T-helper 17 cell (primary cell): ENCODE measurements around the gene NFYC. TPM values are rescaled to one million over a fixed set of nuclear protein-coding genes. Genes with fewer than 3 reads are reported as not detected.
A peak's percentile ranks its signal among the peaks of the same experiment; 100 is the strongest.

Experiments used
- ATAC-seq: fragments of 150-1000 bp; cut with Tn5 transposase; 2 replicates; pipeline ENCODE4 v1.10.0; 2021; ENCODE audit warnings: mild to moderate bottlenecking, moderate library complexity
- DNase-seq, 3 donors: peaks; one replicate each; pipeline versions ENCODE4 v3.0.0 to v3.0.0-alpha.2; 2020 to 2021
- H3K9me3 ChIP-seq: one replicate; pipeline ENCODE4 v1.7.0; 2013; ENCODE audit warnings: low read length, mild to moderate bottlenecking; ENCODE audit not compliant: control insufficient read depth, poor library complexity, severe bottlenecking
- H3K27ac Mint-ChIP-seq: one replicate; pipeline ENCODE4 v1.8.0; 2022; ENCODE audit warnings: mild to moderate bottlenecking, moderate library complexity, mixed read lengths
- H3K27me3 Mint-ChIP-seq: one replicate; pipeline ENCODE4 v1.8.0; 2022; ENCODE audit warnings: mixed read lengths
- H3K36me3 Mint-ChIP-seq: one replicate; pipeline ENCODE4 v1.8.0; 2022; ENCODE audit warnings: low read depth, mixed read lengths
- H3K4me1 Mint-ChIP-seq: one replicate; pipeline ENCODE4 v1.8.0; 2022; ENCODE audit warnings: mild to moderate bottlenecking, mixed read lengths
- H3K4me3 Mint-ChIP-seq: one replicate; pipeline ENCODE4 v1.8.0; 2022; ENCODE audit warnings: mild to moderate bottlenecking, moderate library complexity, mixed read lengths
- total RNA-seq, 4 donors: library from RNA in 2 of 4; stranded (reverse) in 2 of 4; gene quantifications; one replicate each; pipeline ENCODE4 v1.2.3 and lab custom pipeline; 2022 to 2026

The NFYC gene
- total RNA-seq, 2 donors from 2014 or later: 42.3 to 45.7 TPM

DNA sequence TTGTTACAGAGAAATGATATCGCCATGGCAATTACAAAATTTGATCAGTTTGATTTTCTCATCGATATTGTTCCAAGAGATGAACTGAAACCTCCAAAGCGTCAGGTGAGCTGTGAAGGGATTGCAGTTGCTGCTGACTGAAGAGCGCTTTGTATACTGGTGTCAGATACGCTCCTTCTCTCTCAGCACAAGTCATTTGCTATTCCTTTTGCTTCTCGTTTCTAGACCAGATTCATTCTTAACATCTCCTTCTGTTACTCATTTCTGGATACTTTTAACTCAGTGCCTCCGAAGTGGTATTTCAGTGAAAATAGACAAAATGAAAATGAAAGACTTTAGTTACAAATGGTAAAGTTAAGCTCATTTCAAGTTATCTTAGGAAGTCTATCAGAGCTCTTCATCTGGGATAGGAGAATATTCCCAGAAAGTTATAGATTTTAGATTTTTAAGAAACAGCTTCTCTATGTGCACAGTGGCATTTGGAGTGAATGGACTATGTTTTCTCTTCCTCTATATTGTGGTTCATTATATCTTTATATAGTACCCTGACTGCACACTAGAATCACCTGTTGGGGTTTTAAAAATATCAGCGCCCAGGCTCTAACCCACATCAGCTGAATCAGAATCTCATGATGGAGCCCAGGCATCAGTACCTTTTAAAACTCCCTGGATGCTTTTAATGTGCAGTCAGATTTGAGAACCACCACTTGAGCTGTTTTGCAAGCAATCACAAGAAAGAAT lies 61.8 kb downstream of the NFYC start:
- no peaks in the 10 kb centered on the region for H3K27me3 Mint-ChIP-seq
- peaks cover 3% of the 10 kb centered on the region for H3K36me3 Mint-ChIP-seq
- no peaks in the 10 kb centered on the region for H3K9me3 ChIP-seq
- H3K4me3 Mint-ChIP-seq: no peak overlapping the region
- no peak for DNase-seq
- H3K27ac Mint-ChIP-seq: peak overlapping the region; percentile 56
- no peak for ATAC-seq
- peaks cover 10% of the 10 kb centered on the region for H3K4me1 Mint-ChIP-seq

GRCh38 chr1:40754201-40754600 lies 62.7 kb downstream of the NFYC start:
- DNase-seq (no peak), ATAC-seq (no peak)
- no peaks in the 10 kb centered on the region for H3K9me3 ChIP-seq
- Mint-ChIP-seq H3K4me3 (no peak overlapping the region), H3K4me1 (peaks cover 10% of the 10 kb centered on the region), H3K27ac (no peak overlapping the region), H3K36me3 (peaks cover 6% of the 10 kb centered on the region), H3K27me3 (no peaks in the 10 kb centered on the region)

- no peak for DNase-seq
- Mint-ChIP-seq H3K27me3 (no peaks in the 10 kb centered on the region), H3K4me3 (no peak overlapping the region), H3K36me3 (peaks cover 8% of the 10 kb centered on the region), H3K4me1 (peaks cover 13% of the 10 kb centered on the region), H3K27ac (no peak overlapping the region)
- H3K9me3 ChIP-seq: no peaks in the 10 kb centered on the region
- ATAC-seq: no peak
Measured at GRCh38 chr1:40755067-40755466, 63.6 kb downstream of the NFYC start.

- H3K27me3 Mint-ChIP-seq: no peaks in the 10 kb centered on the region
- DNase-seq (no peak), ATAC-seq (no peak)
- peaks cover 8% of the 10 kb centered on the region for H3K36me3 Mint-ChIP-seq
- H3K9me3 ChIP-seq: no peaks in the 10 kb centered on the region
- H3K27ac Mint-ChIP-seq: no peak overlapping the region
- no peak overlapping the region for H3K4me3 Mint-ChIP-seq
- H3K4me1 Mint-ChIP-seq: peaks cover 18% of the 10 kb centered on the region
Measured at GRCh38 chr1:40756523-40756922, 65.0 kb downstream of the NFYC start.

- H3K9me3 ChIP-seq: no peaks in the 10 kb centered on the region
- DNase-seq: no peak
- Mint-ChIP-seq H3K27me3 (no peaks in the 10 kb centered on the region), H3K4me3 (no peak overlapping the region), H3K36me3 (peaks cover 8% of the 10 kb centered on the region), H3K4me1 (peaks cover 19% of the 10 kb centered on the region), H3K27ac (no peak overlapping the region)
- ATAC-seq: no peak
Measured at GRCh38 chr1:40757084-40757483, 65.6 kb downstream of the NFYC start.

DNA sequence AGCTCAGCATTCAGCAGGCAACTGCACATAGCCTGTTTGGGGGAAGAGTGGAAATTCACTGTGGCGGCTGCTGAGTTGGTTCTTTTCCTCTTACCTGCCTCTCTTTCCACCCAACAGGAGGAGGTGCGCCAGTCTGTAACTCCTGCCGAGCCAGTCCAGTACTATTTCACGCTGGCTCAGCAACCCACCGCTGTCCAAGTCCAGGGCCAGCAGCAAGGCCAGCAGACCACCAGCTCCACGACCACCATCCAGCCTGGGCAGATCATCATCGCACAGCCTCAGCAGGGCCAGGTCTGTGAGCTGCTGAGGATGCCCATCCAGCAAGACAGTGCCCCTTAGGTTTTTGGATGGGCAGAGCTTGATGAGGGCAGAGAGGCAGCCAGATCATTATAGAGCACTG lies 66.5 kb downstream of the NFYC start:
- H3K4me1 Mint-ChIP-seq: peaks cover 21% of the 10 kb centered on the region
- H3K4me3 Mint-ChIP-seq: no peak overlapping the region
- H3K36me3 Mint-ChIP-seq: peaks cover 9% of the 10 kb centered on the region
- H3K27ac Mint-ChIP-seq: no peak overlapping the region
- DNase-seq: no peak
- no peak for ATAC-seq
- no peaks in the 10 kb centered on the region for H3K27me3 Mint-ChIP-seq
- H3K9me3 ChIP-seq: no peaks in the 10 kb centered on the region

- Mint-ChIP-seq H3K27ac (peak overlapping the region; percentile 86), H3K36me3 (peaks cover 9% of the 10 kb centered on the region), H3K4me3 (no peak overlapping the region), H3K27me3 (no peaks in the 10 kb centered on the region), H3K4me1 (peaks cover 22% of the 10 kb centered on the region)
- DNase-seq (no peak), ATAC-seq (no peak)
- no peaks in the 10 kb centered on the region for H3K9me3 ChIP-seq
Measured at GRCh38 chr1:40758578-40759343, 67.3 kb downstream of the NFYC start.

DNA sequence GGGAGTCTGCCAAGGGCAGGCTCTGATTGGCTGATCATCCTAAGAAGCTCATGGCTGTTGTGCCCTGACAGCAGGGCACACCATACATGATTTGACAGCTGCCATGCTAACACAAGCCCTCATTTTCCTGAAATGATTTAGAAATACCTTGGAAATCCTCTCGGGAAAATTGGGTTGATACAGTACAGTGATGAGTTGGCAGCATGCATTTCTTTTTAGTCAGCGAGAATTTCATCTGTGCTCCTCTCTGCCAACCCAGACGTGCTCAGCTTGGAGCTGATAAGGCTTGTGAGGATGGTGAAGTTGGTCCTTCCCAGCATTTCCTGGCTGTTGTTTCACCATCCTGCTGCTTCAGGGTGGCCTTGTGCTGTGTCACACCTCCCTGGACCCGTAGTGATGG lies 69.5 kb downstream of the NFYC start:
- no peak for ATAC-seq

DNA sequence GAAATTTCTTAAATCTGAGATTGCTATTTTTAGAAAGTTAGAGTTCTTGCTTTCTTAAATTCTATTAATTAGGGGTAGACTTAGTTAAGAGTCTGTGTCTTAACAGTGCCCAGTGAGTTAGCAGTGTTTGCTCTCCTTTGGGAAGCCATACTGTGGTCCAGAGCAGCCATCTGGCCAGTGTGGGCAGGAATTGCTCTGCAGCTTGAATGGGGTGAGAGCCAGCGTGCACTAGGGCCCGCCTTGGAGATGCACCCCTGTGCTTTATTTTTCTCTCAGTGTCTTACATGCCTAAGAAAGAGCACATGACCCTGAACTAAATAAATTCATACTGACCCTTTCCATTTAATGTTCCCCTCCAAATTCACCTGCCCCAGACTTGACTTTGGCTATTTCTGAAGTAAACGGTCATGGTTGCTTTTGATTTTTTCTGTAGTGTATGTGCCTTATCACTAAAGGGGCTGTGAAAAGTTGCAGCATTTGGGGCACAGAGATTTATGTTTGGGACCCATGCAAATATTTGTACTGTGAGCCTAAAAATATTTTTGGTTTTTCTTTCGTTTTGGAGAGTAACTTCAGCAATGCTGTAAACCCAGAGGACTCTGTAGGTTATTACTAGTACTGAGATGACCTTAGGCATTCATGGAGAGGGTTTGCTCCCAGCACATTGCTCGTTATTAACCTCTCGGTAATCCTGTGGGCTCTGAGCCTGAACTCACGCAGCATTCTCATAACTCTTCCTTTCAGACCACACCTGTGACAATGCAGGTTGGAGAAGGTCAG lies 70.8 kb downstream of the NFYC start:
- peak overlapping the region; percentile 59 for H3K27ac Mint-ChIP-seq

More for the DNA sequence above, 69.5 kb downstream of the NFYC start:
- Mint-ChIP-seq H3K4me1 (peaks cover 25% of the 10 kb centered on the region), H3K4me3 (no peak overlapping the region), H3K27ac (no peak overlapping the region), H3K36me3 (peaks cover 11% of the 10 kb centered on the region), H3K27me3 (no peaks in the 10 kb centered on the region)
- no peaks in the 10 kb centered on the region for H3K9me3 ChIP-seq
- DNase-seq: no peak

GRCh38 chr1:40763742-40764532 lies 72.4 kb downstream of the NFYC start:
- H3K9me3 ChIP-seq: no peaks in the 10 kb centered on the region
- peaks cover 9% of the 10 kb centered on the region for H3K36me3 Mint-ChIP-seq
- peaks cover 25% of the 10 kb centered on the region for H3K4me1 Mint-ChIP-seq
- no peak for DNase-seq
- peak overlapping the region; percentile 90 for H3K27ac Mint-ChIP-seq
- no peaks in the 10 kb centered on the region for H3K27me3 Mint-ChIP-seq
- ATAC-seq: peak; percentile 64
- H3K4me3 Mint-ChIP-seq: peak overlapping the region; percentile 67

More for the DNA sequence above, 70.8 kb downstream of the NFYC start:
- H3K27me3 Mint-ChIP-seq: no peaks in the 10 kb centered on the region
- peaks cover 13% of the 10 kb centered on the region for H3K36me3 Mint-ChIP-seq
- ATAC-seq (no peak), DNase-seq (no peak)
- H3K4me3 Mint-ChIP-seq: no peak overlapping the region
- H3K9me3 ChIP-seq: no peaks in the 10 kb centered on the region
- H3K4me1 Mint-ChIP-seq: peaks cover 25% of the 10 kb centered on the region

DNA sequence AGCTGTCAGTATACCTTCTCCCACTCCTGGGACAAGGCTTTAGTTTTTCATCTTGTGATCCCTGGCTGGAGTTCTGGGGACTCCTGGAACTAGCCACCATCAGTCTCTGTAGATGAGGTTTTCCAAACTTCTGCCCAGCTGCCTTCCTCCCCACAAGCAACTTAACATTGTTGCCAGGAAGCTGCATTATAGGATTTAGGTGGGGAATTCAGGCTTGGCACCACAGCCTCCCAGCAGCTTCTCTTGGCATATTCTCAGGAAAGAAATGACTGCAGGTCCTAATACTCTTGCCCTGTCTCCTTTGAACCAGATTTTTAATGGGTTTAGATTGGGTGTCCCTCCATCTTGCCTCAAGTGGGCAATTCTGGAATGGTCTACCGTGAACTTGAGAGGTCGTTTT lies 73.5 kb downstream of the NFYC start:
- Mint-ChIP-seq H3K4me1 (peaks cover 22% of the 10 kb centered on the region), H3K36me3 (peaks cover 5% of the 10 kb centered on the region), H3K4me3 (no peak overlapping the region), H3K27me3 (no peaks in the 10 kb centered on the region), H3K27ac (peak overlapping the region; percentile 90)
- no peak for ATAC-seq
- DNase-seq: no peak
- H3K9me3 ChIP-seq: no peaks in the 10 kb centered on the region

DNA sequence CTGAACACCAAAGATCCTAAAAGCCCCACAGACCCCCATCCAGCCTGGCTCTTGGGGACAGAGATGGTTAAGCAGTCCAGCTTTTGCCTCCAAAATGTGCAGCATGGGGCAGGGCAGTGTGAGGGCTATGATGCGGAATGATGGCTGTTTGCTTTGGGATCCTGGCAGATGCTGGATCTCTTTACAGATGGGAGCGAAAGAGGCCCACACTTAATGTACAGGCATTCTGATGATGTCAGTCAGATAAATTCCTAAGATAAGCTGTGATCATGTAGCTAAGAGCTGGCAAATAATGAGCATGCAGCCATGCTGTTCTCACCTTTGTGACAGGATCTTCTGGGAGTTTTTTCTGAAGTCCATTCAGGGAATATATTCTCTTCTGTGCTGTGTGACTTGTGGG lies 74.5 kb downstream of the NFYC start:
- Mint-ChIP-seq H3K36me3 (peaks cover 10% of the 10 kb centered on the region), H3K27ac (no peak overlapping the region), H3K27me3 (no peaks in the 10 kb centered on the region)

More for the DNA sequence above, 74.5 kb downstream of the NFYC start:
- no peak for ATAC-seq
- H3K9me3 ChIP-seq: no peaks in the 10 kb centered on the region
- DNase-seq: no peak
- Mint-ChIP-seq H3K4me1 (peaks cover 25% of the 10 kb centered on the region), H3K4me3 (no peak overlapping the region)
